A673 (cell line): ENCODE data around the gene NECAB2. TPM values are rescaled to one million over a fixed set of nuclear protein-coding genes. Genes with fewer than 3 reads are reported as not detected.

Experiments
- BruUV-seq: library from RNA; stranded (reverse); fragments of 400-500 nt; replicated peaks from 2 replicates; lab custom pipeline; 2021; lab: Mats Ljungman, UMichigan
- CTCF ChIA-PET: fragments of 300-600 bp; sonication (Branson Sonifier 250); formaldehyde crosslinking; loops from one replicate; lab custom pipeline; 2022; ENCODE audit warnings: antibody characterized with exemption; lab: Charles Lee
- POLR2A ChIA-PET: fragments of 300-600 bp; sonication (Branson Sonifier 250); formaldehyde crosslinking; loops from one replicate; lab custom pipeline; 2022; ENCODE audit warnings: antibody characterized with exemption; ENCODE audit not compliant: low non-redundant PET; lab: Charles Lee
- DNase-seq: peaks from one replicate; pipeline ENCODE4 v3.0.0-alpha.2; 2015; ENCODE audit warnings: low spot score
- H3K27ac ChIP-seq: fragments of 200-600 bp; sonication (generic); 2 replicates; pipeline ENCODE4 v1.5.1; 2016; ENCODE audit warnings: mixed run types, low read depth, mild to moderate bottlenecking, mixed read lengths, antibody characterized with exemption, low read length; ENCODE audit not compliant: poor library complexity, severe bottlenecking
- H3K27me3 ChIP-seq: fragments of 200-600 bp; sonication (generic); replicated peaks from 2 replicates; pipeline ENCODE4 v1.6.1; 2017; ENCODE audit warnings: mixed run types, low read depth, mild to moderate bottlenecking, mixed read lengths, antibody characterized with exemption, low read length; ENCODE audit not compliant: insufficient read depth, poor library complexity
- H3K36me3 ChIP-seq: fragments of 200-600 bp; sonication (generic); 2 replicates; pipeline ENCODE4 v1.6.1; 2016; ENCODE audit warnings: mixed run types, mild to moderate bottlenecking, mixed read lengths, antibody characterized with exemption, low read length; ENCODE audit not compliant: insufficient read depth, poor library complexity, severe bottlenecking
- H3K4me1 ChIP-seq: fragments of 200-600 bp; sonication (generic); 2 replicates; pipeline ENCODE4 v1.6.1; 2017; ENCODE audit warnings: mixed run types, mild to moderate bottlenecking, mixed read lengths, antibody characterized with exemption, low read length; ENCODE audit not compliant: insufficient read depth, poor library complexity, severe bottlenecking
- H3K4me3 ChIP-seq: fragments of 200-600 bp; sonication (generic); 2 replicates; pipeline ENCODE4 v1.5.1; 2016; ENCODE audit warnings: low read depth, mixed run types, mild to moderate bottlenecking, mixed read lengths, low read length; ENCODE audit not compliant: poor library complexity, severe bottlenecking
- H3K9me3 ChIP-seq: fragments of 200-600 bp; sonication (generic); 2 replicates; pipeline ENCODE4 v1.6.1; 2016; ENCODE audit warnings: mixed run types, low read depth, mild to moderate bottlenecking, mixed read lengths, antibody characterized with exemption, low read length; ENCODE audit not compliant: poor library complexity, severe bottlenecking
- EZH2 ChIP-seq: fragments of 200-600 bp; sonication (generic); IDR thresholded peaks from 2 replicates; pipeline ENCODE4 v1.6.1; 2017; ENCODE audit warnings: borderline replicate concordance, low read depth, mild to moderate bottlenecking, mixed read lengths, antibody characterized with exemption, low read length; ENCODE audit not compliant: poor library complexity, severe bottlenecking
- intact Hi-C: fragments of 100-400 bp; cut with micrococcal nuclease; formaldehyde crosslinking; loops from one replicate; pipeline ENCODE4 v1.10.0; 2022; ENCODE audit not compliant: unreplicated experiment
- total RNA-seq: library from RNA; stranded (reverse); gene quantifications from 2 replicates; pipeline ENCODE4 v1.2.3, GENCODE V29; 2021
- TF ChIP-seq, protein P1 (sequence below): fragments of 300-800, 200-600 bp; sonication (generic); conservative IDR thresholded peaks from 2 replicates; pipeline ENCODE4 v1.5.1; 2017; ENCODE audit warnings: low read depth, mild to moderate bottlenecking, antibody characterized with exemption, low read length, moderate library complexity, mixed read lengths

NECAB2 gene
- total RNA-seq, 1 experiment from 2014 or later, result 0.80 TPM

DNA sequence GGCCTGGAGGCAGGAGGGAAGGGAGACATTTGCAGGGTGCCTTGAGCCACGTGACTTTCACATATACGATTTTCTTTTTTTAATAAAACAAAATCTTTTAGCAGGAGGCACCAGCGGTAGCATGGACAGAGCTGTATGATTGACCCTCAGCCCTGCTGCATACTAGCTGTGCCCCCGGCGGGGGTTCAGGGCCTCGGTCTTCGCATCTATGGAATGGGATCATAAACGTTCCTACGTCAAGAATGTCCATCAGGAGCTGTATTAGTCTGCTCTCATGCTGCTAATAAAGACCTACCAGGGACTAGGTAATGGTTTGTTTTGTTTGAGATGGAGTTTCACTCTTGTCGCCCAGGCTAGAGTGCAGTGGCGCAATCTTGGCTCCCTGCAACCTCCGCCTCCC is 47.4 kb downstream of the NECAB2 start:
- CTCF ChIA-PET, result no interaction called here
- H3K27me3 ChIP-seq, result no peaks in the 10 kb centered on the region
- BruUV-seq, result no TSS peak
- H3K4me3 ChIP-seq, result no peak overlapping the region
- DNase-seq, result no peak
- POLR2A ChIA-PET, result no interaction called here
- intact Hi-C loops, result no loop called here
- no peaks in the 10 kb centered on the region for H3K4me1 ChIP-seq
- H3K27ac ChIP-seq, result no peak overlapping the region
- no peaks in the 10 kb centered on the region for H3K36me3 ChIP-seq
- no peaks in the 10 kb centered on the region for H3K9me3 ChIP-seq
- TF ChIP-seq, protein P1, sequence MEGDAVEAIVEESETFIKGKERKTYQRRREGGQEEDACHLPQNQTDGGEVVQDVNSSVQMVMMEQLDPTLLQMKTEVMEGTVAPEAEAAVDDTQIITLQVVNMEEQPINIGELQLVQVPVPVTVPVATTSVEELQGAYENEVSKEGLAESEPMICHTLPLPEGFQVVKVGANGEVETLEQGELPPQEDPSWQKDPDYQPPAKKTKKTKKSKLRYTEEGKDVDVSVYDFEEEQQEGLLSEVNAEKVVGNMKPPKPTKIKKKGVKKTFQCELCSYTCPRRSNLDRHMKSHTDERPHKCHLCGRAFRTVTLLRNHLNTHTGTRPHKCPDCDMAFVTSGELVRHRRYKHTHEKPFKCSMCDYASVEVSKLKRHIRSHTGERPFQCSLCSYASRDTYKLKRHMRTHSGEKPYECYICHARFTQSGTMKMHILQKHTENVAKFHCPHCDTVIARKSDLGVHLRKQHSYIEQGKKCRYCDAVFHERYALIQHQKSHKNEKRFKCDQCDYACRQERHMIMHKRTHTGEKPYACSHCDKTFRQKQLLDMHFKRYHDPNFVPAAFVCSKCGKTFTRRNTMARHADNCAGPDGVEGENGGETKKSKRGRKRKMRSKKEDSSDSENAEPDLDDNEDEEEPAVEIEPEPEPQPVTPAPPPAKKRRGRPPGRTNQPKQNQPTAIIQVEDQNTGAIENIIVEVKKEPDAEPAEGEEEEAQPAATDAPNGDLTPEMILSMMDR, result no peak
- no peak for TF ChIP-seq EZH2

DNA sequence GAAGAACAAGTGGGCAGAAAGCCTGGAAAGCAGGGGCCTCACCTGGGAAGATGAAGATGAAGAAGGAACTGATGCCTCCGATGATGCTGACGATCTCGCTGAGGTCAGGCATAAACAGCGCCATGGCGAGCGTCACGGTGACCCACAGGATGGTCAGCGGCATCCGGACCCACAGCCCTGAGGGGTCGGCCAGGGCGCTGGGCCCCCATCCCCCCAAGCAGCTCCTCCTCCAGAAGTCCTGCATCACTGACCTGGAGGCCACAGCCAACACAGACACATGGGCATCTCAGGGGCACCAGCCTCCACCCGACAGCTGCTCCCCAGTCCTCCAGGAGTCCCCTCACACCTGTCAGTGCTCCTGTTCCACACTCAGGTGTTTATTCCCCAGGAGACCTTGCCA is 48.4 kb downstream of the NECAB2 start:
- Histone ChIP-seq H3K9me3 (peaks cover 3% of the 10 kb centered on the region), H3K27ac (no peak overlapping the region), H3K27me3 (no peaks in the 10 kb centered on the region), H3K4me1 (no peaks in the 10 kb centered on the region), H3K4me3 (no peak overlapping the region), H3K36me3 (no peaks in the 10 kb centered on the region)
- ChIA-PET CTCF (no interaction called here), POLR2A (no interaction called here)
- intact Hi-C loops, result no loop called here
- BruUV-seq, result no TSS peak
- TF ChIP-seq EZH2, result no peak
- TF ChIP-seq, protein P1, result no peak
- no peak for DNase-seq

DNA sequence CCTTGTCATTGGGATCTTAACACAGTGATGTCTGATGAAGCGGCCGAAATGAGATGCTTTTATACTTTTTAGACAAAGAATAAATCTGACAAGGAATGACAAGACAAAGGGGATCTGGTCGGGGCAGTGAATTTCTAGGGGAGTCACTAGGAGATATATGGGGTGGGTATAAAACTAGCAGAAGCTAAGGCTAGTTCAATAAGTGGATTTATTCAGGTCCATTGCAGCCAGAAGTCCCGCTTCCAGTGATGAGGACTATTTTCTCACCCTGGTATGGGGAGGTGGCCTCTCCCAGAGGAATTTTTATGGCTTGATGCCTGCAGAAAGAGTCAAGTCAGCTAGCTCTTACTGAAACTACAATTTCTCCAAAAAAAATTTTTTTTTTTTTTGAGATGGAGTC is 50.7 kb downstream of the NECAB2 start:
- POLR2A ChIA-PET, result no interaction called here
- H3K9me3 ChIP-seq, result peaks cover 4% of the 10 kb centered on the region
- DNase-seq, result no peak
- H3K36me3 ChIP-seq, result no peaks in the 10 kb centered on the region
- BruUV-seq, result no TSS peak
- H3K4me3 ChIP-seq, result no peak overlapping the region
- TF ChIP-seq, protein P1, result no peak
- TF ChIP-seq EZH2, result no peak
- intact Hi-C loops, result no loop called here
- no peaks in the 10 kb centered on the region for H3K27me3 ChIP-seq
- no peaks in the 10 kb centered on the region for H3K4me1 ChIP-seq
- CTCF ChIA-PET, result no interaction called here
- no peak overlapping the region for H3K27ac ChIP-seq
